WTC11 (cell line): Measurements from ENCODE around the gene SGF29. TPM values are rescaled to one million over a fixed set of nuclear protein-coding genes. Genes with fewer than 3 reads are reported as not detected.

Experiments
- ATAC-seq: fragments of 200-7000 bp; cut with Tn5 transposase; 2 replicates; pipeline ENCODE4 v1.10.0; 2021; ENCODE audit warnings: mild to moderate bottlenecking, moderate library complexity
- CTCF ChIA-PET: fragments of 300-600 bp; sonication (Branson Sonifier 250); formaldehyde crosslinking; loops from one replicate; lab custom pipeline; 2021; ENCODE audit warnings: antibody characterized with exemption; lab: Charles Lee
- POLR2A ChIA-PET: fragments of 350-600 bp; sonication (Branson Sonifier 250); formaldehyde crosslinking; loops from one replicate; lab custom pipeline; 2021; ENCODE audit warnings: antibody characterized with exemption; lab: Charles Lee
- DNase-seq: peaks from one replicate; pipeline ENCODE4 v3.0.0; 2021; ENCODE audit warnings: low spot score
- H3K27ac Mint-ChIP-seq: 2 replicates; pipeline ENCODE4 v1.8.0; 2021; ENCODE audit warnings: mixed read lengths
- H3K27me3 Mint-ChIP-seq: 2 replicates; pipeline ENCODE4 v1.8.0; 2021; ENCODE audit warnings: low read depth, mild to moderate bottlenecking, moderate library complexity, mixed read lengths
- H3K36me3 Mint-ChIP-seq: 2 replicates; pipeline ENCODE4 v1.8.0; 2021; ENCODE audit warnings: mixed read lengths
- H3K4me1 Mint-ChIP-seq: 2 replicates; pipeline ENCODE4 v1.8.0; 2022; ENCODE audit warnings: mixed read lengths
- H3K4me3 Mint-ChIP-seq: 2 replicates; pipeline ENCODE4 v1.8.0; 2021; ENCODE audit warnings: mild to moderate bottlenecking, moderate library complexity, mixed read lengths
- H3K9me3 Mint-ChIP-seq: 2 replicates; pipeline ENCODE4 v1.8.0; 2021; ENCODE audit warnings: mixed read lengths
- ARID4B ChIP-seq: sonication (generic); formaldehyde crosslinking; IDR thresholded peaks from 2 replicates; pipeline ENCODE4 v1.8.0; 2023; ENCODE audit warnings: missing genetic modification reagents, mild to moderate bottlenecking, borderline replicate concordance
- ATF1 ChIP-seq: sonication (generic); formaldehyde crosslinking; IDR thresholded peaks from 2 replicates; pipeline ENCODE4 v1.8.1; 2023; ENCODE audit warnings: mild to moderate bottlenecking, moderate library complexity, missing genetic modification reagents
- ATF6 ChIP-seq: sonication (generic); formaldehyde crosslinking; IDR thresholded peaks from 2 replicates; pipeline ENCODE4 v1.8.1; 2023; ENCODE audit warnings: mild to moderate bottlenecking, missing genetic modification reagents
- CBFB ChIP-seq: sonication (generic); formaldehyde crosslinking; IDR thresholded peaks from 2 replicates; pipeline ENCODE4 v1.8.1; 2022; ENCODE audit warnings: mild to moderate bottlenecking, low read depth, missing genetic modification reagents
- CREM ChIP-seq: sonication (generic); formaldehyde crosslinking; IDR thresholded peaks from 2 replicates; pipeline ENCODE4 v1.8.1; 2022; ENCODE audit warnings: mild to moderate bottlenecking, missing genetic modification reagents, moderate library complexity
- CTCF ChIP-seq: fragments of 200-600 bp; IDR thresholded peaks from 2 replicates; pipeline ENCODE4 v1.8.0; 2022; ENCODE audit warnings: antibody characterized with exemption
- ETV6 ChIP-seq: sonication (generic); formaldehyde crosslinking; IDR thresholded peaks from 2 replicates; pipeline ENCODE4 v1.8.1; 2022; ENCODE audit warnings: mild to moderate bottlenecking, missing genetic modification reagents
- IRF1 ChIP-seq: sonication (generic); formaldehyde crosslinking; IDR thresholded peaks from 2 replicates; pipeline ENCODE4 v1.8.0; 2023; ENCODE audit warnings: missing genetic modification reagents
- JUN ChIP-seq: sonication (generic); formaldehyde crosslinking; IDR thresholded peaks from 2 replicates; pipeline ENCODE4 v1.8.0; 2023; ENCODE audit warnings: mild to moderate bottlenecking, missing genetic modification reagents
- MAX ChIP-seq: sonication (generic); formaldehyde crosslinking; IDR thresholded peaks from 2 replicates; pipeline ENCODE4 v1.8.0; 2022; ENCODE audit warnings: mild to moderate bottlenecking, missing genetic modification reagents
- MXD4 ChIP-seq: fragments of 250-450 bp; sonication (Bioruptor Pico); IDR thresholded peaks from 2 replicates; pipeline ENCODE4 v1.8.0; 2021; ENCODE audit warnings: mild to moderate bottlenecking, moderate library complexity, borderline replicate concordance
- OVOL2 ChIP-seq: fragments of 250-450 bp; sonication (Bioruptor Pico); IDR thresholded peaks from 2 replicates; pipeline ENCODE4 v1.9.0; 2021; ENCODE audit warnings: mild to moderate bottlenecking, borderline replicate concordance
- TEAD4 ChIP-seq: sonication (generic); formaldehyde crosslinking; IDR thresholded peaks from 2 replicates; pipeline ENCODE4 v1.8.0; 2022; ENCODE audit warnings: mild to moderate bottlenecking, missing genetic modification reagents
- USF1 ChIP-seq: sonication (generic); formaldehyde crosslinking; IDR thresholded peaks from 2 replicates; pipeline ENCODE4 v1.8.0; 2022; ENCODE audit warnings: mild to moderate bottlenecking, missing genetic modification reagents
- ZMAT4 ChIP-seq: fragments of 250-450 bp; sonication (Bioruptor Pico); IDR thresholded peaks from 2 replicates; pipeline ENCODE4 v1.9.0; 2021; ENCODE audit warnings: mild to moderate bottlenecking
- ZNF121 ChIP-seq: sonication (generic); formaldehyde crosslinking; IDR thresholded peaks from 2 replicates; pipeline ENCODE4 v1.8.0; 2023; ENCODE audit warnings: missing genetic modification reagents
- ZNF263 ChIP-seq: sonication (generic); formaldehyde crosslinking; IDR thresholded peaks from 2 replicates; pipeline ENCODE4 v1.8.1; 2022; ENCODE audit warnings: low read depth, mild to moderate bottlenecking, moderate library complexity, missing genetic modification reagents
- total RNA-seq: library from RNA; stranded (reverse); gene quantifications from 3 replicates; pipeline ENCODE4 v1.2.3, GENCODE V29; 2021

Gene SGF29
- total RNA-seq, 1 experiment from 2014 or later, result 15.0 TPM

GRCh38 chr16:28572696-28573510, 19.2 kb downstream of the SGF29 start:
- Mint-ChIP-seq H3K4me1 (peaks cover 27% of the 10 kb centered on the region), H3K4me3 (no peak overlapping the region), H3K9me3 (no peaks in the 10 kb centered on the region), H3K27ac (peak overlapping the region; percentile 2; the same call in 1 of the 2 replicates), H3K36me3 (no peaks in the 10 kb centered on the region), H3K27me3 (no peaks in the 10 kb centered on the region)
- ChIA-PET POLR2A (interaction anchor here (0.8 kb wide), 1 partner anchor 38 kb away, joined by 3 read pairs; no protein-coding TSS in a partner anchor), CTCF (interaction anchor here (0.6 to 1.8 kb wide), 5 partner anchors 25 to 1482 kb away, joined by 3 to 8 read pairs (median 5); partner anchors contain the start of gene SULT1A2)
- peak; percentile 86 for ATAC-seq
- peak; percentile 31 for DNase-seq
- TF ChIP-seq USF1 (CRISPR knock-in tag) (no peak), ATF1 (no peak), OVOL2 (CRISPR knock-in tag) (no peak), CBFB (CRISPR knock-in tag) (no peak), CREM (CRISPR knock-in tag) (no peak), ZNF121 (CRISPR knock-in tag) (no peak), ARID4B (CRISPR knock-in tag) (no peak), TEAD4 (no peak), MAX (CRISPR knock-in tag) (no peak), ZNF263 (CRISPR knock-in tag) (no peak), MXD4 (CRISPR knock-in tag) (no peak), JUN (CRISPR knock-in tag) (no peak), IRF1 (CRISPR knock-in tag) (no peak), ZMAT4 (CRISPR knock-in tag) (no peak), ATF6 (CRISPR knock-in tag) (no peak), ETV6 (CRISPR knock-in tag) (no peak), CTCF (no peak)
